ENCODE measurements around the gene AGPS.

GRCh38 chr2:177430411-177430810 is 37.8 kb downstream of the AGPS start:
- TF ChIP-seq CTCF (IDR thresholded peaks at IDR 0.05): no peak
- no peak for TF ChIP-seq CHD2 (IDR thresholded peaks at IDR 0.05; ENCODE audit: low read length, partially characterized antibody)
- no peak for TF ChIP-seq SMC3 (IDR thresholded peaks at IDR 0.05)
- no peak for TF ChIP-seq MAZ (IDR thresholded peaks at IDR 0.05; ENCODE audit: borderline replicate concordance, low read depth, low read length)
- no peak for TF ChIP-seq PBX3 (IDR thresholded peaks at IDR 0.05)
- TF ChIP-seq EP300 (IDR thresholded peaks at IDR 0.05): no peak
- TF ChIP-seq POLR2A (IDR thresholded peaks at IDR 0.05; ENCODE audit: low read length): no peak
- no peak for TF ChIP-seq TP53 (CRISPR knock-in tag; IDR thresholded peaks at IDR 0.05)
- no peak for TF ChIP-seq MAX (IDR thresholded peaks at IDR 0.05)
- no peak for TF ChIP-seq REST (IDR thresholded peaks at IDR 0.05)
- no peak for TF ChIP-seq SREBF2 (IDR thresholded peaks at IDR 0.05)
